GM18870 (cell line): ENCODE measurements around the gene TCERG1L.

Experiments
- ATAC-seq: cut with Tn5 transposase; IDR thresholded peaks from one replicate; pipeline ENCODE4 v1.9.1; 2021; ENCODE audit warnings: moderate library complexity; ENCODE audit not compliant: unreplicated experiment

The TCERG1L gene

GRCh38 chr10:131055437-131055836 is 256.1 kb downstream of the TCERG1L start:
- ATAC-seq = no peak

GRCh38 chr10:131053192-131053591 is 258.3 kb downstream of the TCERG1L start:
- ATAC-seq = no peak

GRCh38 chr10:131050162-131050766 is 261.3 kb downstream of the TCERG1L start:
- no peak for ATAC-seq

GRCh38 chr10:131049016-131049415 is 262.5 kb downstream of the TCERG1L start:
- ATAC-seq = no peak

GRCh38 chr10:131048606-131049005 is 262.9 kb downstream of the TCERG1L start:
- ATAC-seq = no peak

- no peak for ATAC-seq
Measured at GRCh38 chr10:131047501-131047900, 264.0 kb downstream of the TCERG1L start.

GRCh38 chr10:131046194-131046593 is 265.3 kb downstream of the TCERG1L start:
- no peak for ATAC-seq

- no peak for ATAC-seq
Measured at GRCh38 chr10:131044379-131045111, 267.0 kb downstream of the TCERG1L start.

- ATAC-seq = no peak
Measured at GRCh38 chr10:131043039-131043691, 268.4 kb downstream of the TCERG1L start.
